Panc1 (cell line): Measurements from ENCODE around the gene WDR31. TPM values are rescaled to one million over a fixed set of nuclear protein-coding genes. Genes with fewer than 3 reads are reported as not detected.

Experiments
- ATAC-seq: fragments of 200-7000 bp; cut with Tn5 transposase; 2 replicates; pipeline ENCODE4 v1.9.1; 2020; ENCODE audit warnings: mild to moderate bottlenecking, moderate library complexity
- BruUV-seq: library from RNA; stranded (reverse); fragments of 400-500 nt; replicated peaks from 2 replicates; lab custom pipeline; 2021; lab: Mats Ljungman, UMichigan
- CTCF ChIA-PET: fragments of 300-600 bp; sonication (Branson Sonifier 250); formaldehyde crosslinking; loops from one replicate; lab custom pipeline; 2022; ENCODE audit warnings: antibody characterized with exemption; lab: Charles Lee
- POLR2A ChIA-PET: fragments of 300-600 bp; sonication (Branson Sonifier 250); formaldehyde crosslinking; loops from one replicate; lab custom pipeline; 2022; ENCODE audit warnings: antibody characterized with exemption; lab: Charles Lee
- DNase-seq: peaks from one replicate; pipeline ENCODE4 v3.0.0-alpha.2; 2010; ENCODE audit warnings: low read depth, low spot score
- H3K27ac ChIP-seq: 2 replicates; pipeline ENCODE4 v1.5.1; 2011; ENCODE audit warnings: mild to moderate bottlenecking, low read length, inconsistent platforms
- H3K27me3 ChIP-seq: fragments of 200-500 bp; sonication (Bioruptor generic); 2 replicates; pipeline ENCODE4 v1.6.0; 2014; ENCODE audit warnings: low read length, inconsistent platforms; ENCODE audit not compliant: control insufficient read depth, insufficient read depth
- H3K36me3 ChIP-seq: fragments of 200-500 bp; sonication (Bioruptor generic); 2 replicates; pipeline ENCODE4 v1.5.1; 2014; ENCODE audit warnings: inconsistent platforms, mild to moderate bottlenecking, low read length, moderate library complexity; ENCODE audit not compliant: control insufficient read depth, insufficient read depth
- H3K4me1 ChIP-seq: 2 replicates; pipeline ENCODE4 v1.5.1; 2011; ENCODE audit warnings: inconsistent platforms, mild to moderate bottlenecking, low read length, moderate library complexity; ENCODE audit not compliant: control insufficient read depth, insufficient read depth
- H3K4me3 ChIP-seq, 2 experiments: 2 replicates each; pipeline ENCODE4 v1.5.1; 2011 to 2012; ENCODE audit warnings: low read depth in 2 of 2, low read length in 2 of 2, mild to moderate bottlenecking in 2 of 2, inconsistent platforms in 1 of 2, moderate library complexity in 1 of 2
- H3K9me3 ChIP-seq: fragments of 200-500 bp; sonication (Bioruptor generic); 2 replicates; pipeline ENCODE4 v1.5.1; 2014; ENCODE audit warnings: low read depth, mild to moderate bottlenecking, inconsistent platforms, low read length, moderate library complexity; ENCODE audit not compliant: control insufficient read depth, insufficient read depth
- CTCF ChIP-seq: fragments of 450-650 bp; IDR thresholded peaks from 2 replicates; pipeline ENCODE4 v1.5.1; 2017; ENCODE audit warnings: mild to moderate bottlenecking
- POLR2AphosphoS5 ChIP-seq: IDR thresholded peaks from 2 replicates; pipeline ENCODE4 v1.6.1; 2012; ENCODE audit warnings: mild to moderate bottlenecking, low read depth, low read length, moderate library complexity
- REST ChIP-seq, 2 experiments: IDR thresholded peaks; 2 replicates each; pipeline ENCODE4 v1.6.1; 2011 to 2012; ENCODE audit warnings: low read depth in 2 of 2, control low read depth in 1 of 2, low read length in 1 of 2, mild to moderate bottlenecking in 1 of 2, moderate library complexity in 1 of 2; ENCODE audit not compliant: insufficient read depth in 1 of 2
- SIN3A ChIP-seq: IDR thresholded peaks from 2 replicates; pipeline ENCODE4 v1.6.1; 2012; ENCODE audit warnings: low read depth, mild to moderate bottlenecking, low read length, moderate library complexity, borderline replicate concordance; ENCODE audit not compliant: insufficient read depth
- TCF7L2 ChIP-seq: IDR thresholded peaks from 2 replicates; pipeline ENCODE4 v1.6.1; 2011; ENCODE audit warnings: mild to moderate bottlenecking, low read depth, low read length, inconsistent platforms
- in situ Hi-C: cut with HindIII; loops from 2 replicates; pipeline ENCODE4 v1.10.0; 2016; ENCODE audit warnings: low sequenced_read_pairs, low pct_unique_long_range_greater_than_20kb
- intact Hi-C: fragments of 100-400 bp; cut with micrococcal nuclease; formaldehyde crosslinking; loops from one replicate; pipeline ENCODE4 v1.10.0; 2022; ENCODE audit not compliant: unreplicated experiment
- total RNA-seq: library from RNA; stranded (reverse); gene quantifications from one replicate; pipeline ENCODE4 v1.2.1, GENCODE V29; 2021; ENCODE audit not compliant: unreplicated experiment

The WDR31 gene
- total RNA-seq, 1 experiment from 2014 or later = 0.80 TPM

GRCh38 chr9:113341712-113342410 is 1.8 kb upstream of the WDR31 start:
- CTCF ChIA-PET = interaction anchor here (0.5 kb wide), 1 partner anchor 36 kb away, joined by 5 read pairs; no protein-coding TSS in a partner anchor
- Histone ChIP-seq H3K36me3 (no peaks in the 10 kb centered on the region), H3K27me3 (no peaks in the 10 kb centered on the region), H3K9me3 (no peaks in the 10 kb centered on the region), H3K4me1 (no peaks in the 10 kb centered on the region; the same call in 1 of the 2 replicates), H3K27ac (no peak overlapping the region), H3K4me3 (no peak overlapping the region)
- intact Hi-C loops = no loop called here
- no TSS peak for BruUV-seq
- in situ Hi-C loops = no loop called here
- POLR2A ChIA-PET = no interaction called here
- ATAC-seq (no peak), DNase-seq (no peak)
- TF ChIP-seq SIN3A = no peak
- TF ChIP-seq REST (IDR thresholded peaks at IDR 0.05; ENCODE audit: insufficient read depth in 1 of 2, low read depth in 2 of 2, low read length in 1 of 2) = no peak
- TF ChIP-seq CTCF = no peak
- TF ChIP-seq TCF7L2 = no peak
- no peak for TF ChIP-seq POLR2AphosphoS5

- Histone ChIP-seq H3K27me3 (no peaks in the 10 kb centered on the region), H3K36me3 (no peaks in the 10 kb centered on the region), H3K4me1 (no peaks in the 10 kb centered on the region; the same call in 1 of the 2 replicates), H3K27ac (no peak overlapping the region), H3K9me3 (no peaks in the 10 kb centered on the region), H3K4me3 (no peak overlapping the region)
- DNase-seq = no peak
- ATAC-seq = no peak
- no TSS peak for BruUV-seq
- ChIA-PET CTCF (no interaction called here), POLR2A (no interaction called here)
- in situ Hi-C loops (no loop called here), intact Hi-C loops (no loop called here)
- no peak for TF ChIP-seq SIN3A
- TF ChIP-seq POLR2AphosphoS5 = no peak
These were observed 2.4 kb downstream of the WDR31 start for GRCh38 chr9:113337714-113338113.

GRCh38 chr9:113331780-113332179 is 8.3 kb downstream of the WDR31 start:
- no peaks in the 10 kb centered on the region for H3K4me1 ChIP-seq
- H3K36me3 ChIP-seq = no peaks in the 10 kb centered on the region
- POLR2A ChIA-PET = no interaction called here
- no peaks in the 10 kb centered on the region for H3K9me3 ChIP-seq
- no TSS peak for BruUV-seq
- intact Hi-C loops = no loop called here
- no peak overlapping the region for H3K4me3 ChIP-seq
- TF ChIP-seq POLR2AphosphoS5 (no peak), TCF7L2 (no peak), REST (IDR thresholded peaks at IDR 0.05; ENCODE audit: insufficient read depth in 1 of 2, low read depth in 2 of 2, low read length in 1 of 2) (no peak), SIN3A (no peak), CTCF (no peak)
- CTCF ChIA-PET = no interaction called here
- ATAC-seq = no peak
- in situ Hi-C loops = no loop called here
- DNase-seq = no peak
- H3K27ac ChIP-seq = no peak overlapping the region
- no peaks in the 10 kb centered on the region for H3K27me3 ChIP-seq
